ENCODE results near the gene CNTN1. TPM values are rescaled to one million over a fixed set of nuclear protein-coding genes. Genes with fewer than 3 reads are reported as not detected.

The CNTN1 gene
- polyA plus RNA-seq, 3 donors, result 0.11 to 1.7 (median 0.34) TPM

DNA sequence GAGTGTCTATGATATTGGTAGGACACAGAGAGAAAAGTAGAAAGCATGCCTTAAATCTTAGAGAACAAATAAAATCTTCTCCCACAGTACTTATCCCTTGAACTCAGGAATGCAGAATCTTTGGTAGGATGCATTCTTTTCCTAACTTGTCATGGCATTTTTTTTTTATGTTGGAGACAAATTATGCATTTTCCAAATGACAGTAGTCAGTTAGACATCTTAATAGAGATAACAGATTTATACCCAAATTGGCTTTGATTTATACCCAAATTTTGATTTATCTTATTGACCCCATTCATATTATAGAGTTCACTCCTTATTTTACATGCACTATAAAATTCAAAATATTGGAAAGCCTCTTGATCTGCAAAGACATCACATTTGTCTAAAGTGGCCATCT lies 132.9 kb downstream of the CNTN1 start:
- no peak overlapping the region for H3K27ac ChIP-seq (ENCODE audit: low read depth, low read length)

DNA sequence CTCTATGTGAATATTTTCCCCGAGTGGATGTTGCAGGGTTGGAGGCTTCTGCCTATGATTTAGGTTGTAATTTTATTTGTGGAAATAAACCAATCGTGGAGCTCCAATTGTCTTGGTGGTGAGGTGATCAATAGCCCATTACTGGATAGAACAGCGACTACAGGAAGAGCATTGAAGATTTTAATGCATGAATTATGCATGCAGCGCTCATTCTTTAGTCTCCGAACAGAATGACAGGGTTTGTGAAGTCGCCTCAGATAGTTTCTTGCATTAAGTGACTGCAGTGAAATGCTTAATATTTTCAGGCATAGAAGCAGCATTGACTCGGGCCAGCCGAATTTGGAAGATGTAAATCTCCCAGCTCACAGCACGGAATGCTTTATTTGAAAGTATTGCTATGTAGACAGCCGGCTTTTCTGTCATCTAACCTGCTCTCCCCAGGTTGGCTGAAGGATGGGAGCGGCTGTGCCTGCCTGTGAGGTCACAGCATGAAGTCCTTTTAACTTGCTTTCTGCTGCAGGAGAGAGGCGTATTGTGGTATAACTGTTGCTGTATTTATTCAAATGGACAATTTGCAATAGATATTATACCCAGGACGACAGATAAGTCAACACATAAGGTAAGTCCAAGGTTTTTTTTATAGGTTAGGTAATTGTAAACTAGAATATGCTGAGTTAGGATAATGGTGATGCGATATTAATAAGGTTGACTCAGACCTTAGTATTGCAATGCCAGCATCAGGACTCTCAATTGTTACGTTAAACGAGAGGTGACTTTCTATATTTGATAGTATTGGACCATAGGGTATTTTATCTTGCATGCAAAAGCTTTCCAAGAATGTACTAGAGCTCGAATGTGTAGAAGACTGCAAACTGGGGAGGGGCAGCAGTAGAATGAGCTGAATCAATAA lies 135.7 kb downstream of the CNTN1 start:
- WGBS, 3 donors, result 32 to 54% (median 52%) methylated on average over 17 of the region's 17 CpGs
- no peak overlapping the region for H3K27ac ChIP-seq (ENCODE audit: low read depth, low read length)

DNA sequence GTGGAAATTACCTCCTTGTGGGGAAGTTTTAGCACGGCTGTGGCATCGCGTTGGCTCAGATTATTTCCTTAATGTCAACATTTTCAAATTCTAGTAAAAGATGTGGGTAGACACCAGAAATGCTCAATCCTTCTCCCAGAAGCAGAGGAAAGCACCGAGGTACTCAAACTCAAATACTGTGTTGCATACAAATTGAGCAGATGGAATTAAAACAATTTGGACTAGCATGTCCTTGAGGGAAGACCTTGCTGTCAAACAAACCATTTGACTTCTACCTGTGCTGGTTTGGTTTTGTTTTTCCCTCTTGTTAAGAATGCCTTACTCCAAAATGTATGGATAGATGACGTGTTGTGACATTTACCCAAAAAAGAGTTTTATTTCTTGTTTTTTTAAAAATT lies 136.4 kb downstream of the CNTN1 start:
- 38 to 76% (median 73%) methylated on average over 5 of the region's 5 CpGs for WGBS, 3 donors
- no peak overlapping the region for H3K27ac ChIP-seq (ENCODE audit: low read depth, low read length)

DNA sequence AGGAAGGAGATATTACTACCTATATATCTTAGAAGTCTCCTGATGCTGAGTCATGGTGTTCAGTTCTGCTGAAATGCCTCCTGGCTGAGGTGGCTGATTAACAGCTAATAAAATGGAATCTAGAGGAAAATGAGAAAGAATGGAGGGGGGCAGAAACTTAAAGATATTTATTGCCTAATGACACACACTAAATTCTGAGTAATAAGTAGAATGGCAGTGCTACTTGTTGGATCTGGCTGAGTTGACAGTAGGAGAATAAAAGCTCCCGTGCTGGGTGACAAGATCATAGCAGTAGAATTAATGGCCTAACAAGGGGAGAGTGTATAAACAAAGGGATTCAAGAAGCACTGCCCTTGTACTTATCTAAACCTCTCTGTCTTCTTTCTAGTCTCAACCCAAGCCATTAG lies 137.5 kb downstream of the CNTN1 start:
- 30 to 58% (median 56%) methylated on average over 1 of the region's 1 CpG for WGBS, 3 donors
- H3K27ac ChIP-seq (ENCODE audit: low read depth, low read length), result no peak overlapping the region

DNA sequence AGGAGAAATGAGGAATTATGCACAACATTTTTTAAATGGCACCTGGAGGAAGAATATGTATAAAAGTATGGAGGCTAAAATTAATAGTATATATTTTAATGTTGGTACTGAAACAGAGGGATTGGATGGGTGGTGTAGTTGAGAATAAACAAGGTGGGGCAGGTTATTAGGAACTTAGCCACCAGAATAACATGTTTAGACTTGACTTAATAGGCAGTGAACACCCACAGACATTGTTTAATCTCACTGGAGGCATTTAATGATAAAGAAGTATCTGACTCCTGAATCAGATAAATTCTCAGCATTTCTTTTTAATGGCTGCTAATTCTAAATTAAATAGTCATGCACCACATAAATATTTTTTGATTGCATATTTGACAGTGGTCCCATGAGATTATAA lies 139.7 kb downstream of the CNTN1 start:
- H3K27ac ChIP-seq (ENCODE audit: low read depth, low read length), result no peak overlapping the region

DNA sequence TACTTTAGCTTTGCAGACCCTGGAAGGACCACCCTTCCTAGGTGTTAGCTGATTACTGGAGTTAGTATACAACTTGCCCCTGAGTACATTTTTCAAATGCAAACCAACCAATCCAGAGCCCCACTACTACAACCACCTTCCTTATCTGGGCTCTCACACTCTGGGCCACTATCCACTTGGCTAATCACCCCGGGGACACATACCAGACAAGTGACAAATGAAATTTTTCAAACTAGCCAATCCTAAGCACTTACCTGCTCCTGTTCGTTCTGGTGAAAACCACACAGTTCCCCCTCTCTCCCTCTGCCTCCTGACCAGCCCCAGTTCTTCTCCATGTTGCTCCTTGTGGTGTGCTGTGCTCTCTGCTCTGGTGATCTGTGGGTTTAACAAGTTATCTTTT lies 140.4 kb downstream of the CNTN1 start:
- WGBS, 3 donors, result 44 to 66% (median 66%) methylated on average over 2 of the region's 2 CpGs
- no peak overlapping the region for H3K27ac ChIP-seq (ENCODE audit: low read depth, low read length)

DNA sequence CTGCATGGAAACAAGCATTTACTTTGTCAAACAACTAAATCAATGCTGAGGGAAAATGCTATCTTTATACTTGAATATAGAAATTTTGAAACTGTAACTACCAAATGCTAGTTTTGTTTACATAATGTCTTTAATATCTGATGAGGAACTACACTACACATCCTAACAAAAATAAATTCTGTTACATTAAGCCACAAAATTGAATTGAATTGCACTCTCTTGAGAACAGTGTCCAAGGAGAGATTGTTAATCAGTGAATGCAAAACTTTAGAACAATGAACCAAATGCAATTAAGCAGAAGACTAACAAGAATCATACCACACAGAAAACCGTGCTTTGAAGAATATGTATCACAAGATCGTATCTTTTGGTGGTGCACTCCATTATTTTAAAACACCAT lies 141.6 kb downstream of the CNTN1 start:
- 86 to 88% (median 88%) methylated on average over 2 of the region's 2 CpGs for WGBS, 3 donors
- H3K27ac ChIP-seq (ENCODE audit: low read depth, low read length), result no peak overlapping the region

DNA sequence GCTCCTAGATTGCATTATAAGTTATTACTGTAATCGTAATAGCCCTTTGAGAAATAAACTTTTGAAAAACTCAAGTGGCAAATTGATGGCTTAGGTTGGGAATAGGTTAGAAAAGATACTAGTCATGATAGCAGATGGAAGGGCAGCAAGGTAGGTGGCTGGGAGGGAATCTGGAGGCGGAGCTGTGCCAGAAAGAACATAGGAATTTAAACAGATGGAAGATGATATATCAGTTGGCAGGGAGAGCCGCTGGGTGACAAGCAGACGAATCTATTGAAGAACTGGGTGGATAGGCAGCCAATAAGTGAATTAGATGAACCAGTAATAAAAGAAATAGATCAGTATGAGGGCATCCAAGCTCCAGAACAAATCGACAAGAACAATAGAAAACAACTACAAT lies 142.1 kb downstream of the CNTN1 start:
- H3K27ac ChIP-seq (ENCODE audit: low read depth, low read length), result no peak overlapping the region
- 61 to 78% (median 75%) methylated on average over 5 of the region's 5 CpGs for WGBS, 3 donors

DNA sequence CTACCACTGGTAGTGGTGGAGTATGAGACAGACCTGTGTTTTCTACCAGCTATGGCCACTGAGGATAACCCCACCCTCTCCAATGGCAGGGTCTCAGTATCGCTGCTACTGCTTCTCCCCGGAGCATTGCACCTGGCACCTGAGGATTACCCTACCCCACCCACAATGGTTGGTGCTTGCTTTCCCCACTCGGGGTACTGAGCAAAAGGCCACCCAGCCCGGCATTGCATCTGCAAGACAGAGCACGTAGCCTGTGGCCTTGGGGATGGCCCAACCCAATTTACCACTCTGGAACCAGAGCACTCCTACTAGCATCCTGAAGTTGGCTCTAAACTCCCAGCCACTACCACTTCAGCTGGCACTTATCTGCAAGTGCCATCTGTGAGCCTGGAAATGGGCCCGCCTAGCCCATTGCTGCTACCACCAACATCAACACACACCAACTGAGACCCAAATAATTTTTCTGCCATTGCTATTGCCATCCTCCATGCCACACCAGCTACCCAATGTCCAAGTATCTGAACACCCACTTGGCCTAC lies 145.7 kb downstream of the CNTN1 start:
- H3K27ac ChIP-seq (ENCODE audit: low read depth, low read length), result no peak overlapping the region
- WGBS, 3 donors, result 87 to 94% (median 90%) methylated on average over 6 of the region's 6 CpGs

DNA sequence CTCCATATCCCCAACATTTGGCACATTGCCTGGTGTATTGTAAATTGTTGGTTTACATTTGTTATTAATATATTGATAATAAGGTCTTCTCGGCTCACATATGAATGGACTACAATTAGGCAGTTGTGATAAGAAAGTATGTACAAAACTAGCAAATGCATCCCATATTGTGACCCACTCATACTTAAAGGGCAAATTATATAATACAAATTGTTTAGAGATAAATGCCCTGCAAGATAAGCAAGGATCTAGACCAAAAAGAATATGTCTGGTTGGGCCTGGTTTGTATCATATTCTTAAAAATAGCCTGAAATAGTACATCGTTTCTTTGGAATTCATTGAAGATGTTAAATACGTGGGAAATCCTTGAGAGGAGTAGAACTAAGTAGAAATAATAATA lies 151.3 kb downstream of the CNTN1 start:
- H3K27ac ChIP-seq (ENCODE audit: low read depth, low read length), result no peak overlapping the region
- WGBS, 3 donors, result 52 to 61% (median 59%) methylated on average over 3 of the region's 3 CpGs

DNA sequence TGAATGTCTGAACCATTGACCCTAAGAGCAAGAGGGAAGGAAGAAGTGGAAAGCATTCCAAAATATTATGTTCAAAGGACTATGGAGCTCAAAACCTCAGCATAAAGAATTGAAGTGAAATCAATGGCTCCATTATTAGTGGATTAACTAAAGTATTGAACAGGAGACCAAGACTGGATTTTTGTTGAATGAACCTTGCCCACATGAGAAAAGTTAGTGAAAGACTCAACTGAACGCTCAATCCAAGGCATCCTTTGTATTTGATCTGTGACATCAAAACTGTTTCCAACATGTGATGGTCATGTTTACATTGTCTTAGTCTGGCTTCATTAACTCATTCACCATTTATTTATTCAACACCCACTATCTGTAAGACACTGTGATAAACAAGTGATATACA lies 161.0 kb downstream of the CNTN1 start:
- 24 to 78% (median 55%) methylated on average over 1 of the region's 1 CpG for WGBS, 3 donors
- no peak overlapping the region for H3K27ac ChIP-seq (ENCODE audit: low read depth, low read length)

DNA sequence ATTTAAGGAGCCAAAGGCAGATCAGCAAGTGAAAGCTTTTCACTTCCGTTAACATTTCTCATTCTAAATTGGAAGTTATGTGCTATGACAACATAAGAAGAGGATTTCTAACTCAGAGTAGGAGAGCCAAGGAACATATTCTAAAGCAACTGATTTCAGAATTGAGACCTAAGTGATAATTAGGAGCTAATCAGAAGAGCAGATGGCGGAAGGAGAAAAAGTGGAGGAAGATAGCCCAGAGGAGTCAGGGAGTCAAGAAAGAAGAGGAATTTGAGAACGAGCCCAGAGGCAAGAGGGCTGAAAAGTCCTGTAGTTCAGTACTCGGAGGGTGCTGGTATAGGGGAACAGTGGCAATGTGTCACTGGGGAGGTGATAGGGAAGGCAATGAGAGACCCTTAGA lies 162.4 kb downstream of the CNTN1 start:
- 53 to 76% (median 54%) methylated on average over 4 of the region's 4 CpGs for WGBS, 3 donors
- H3K27ac ChIP-seq (ENCODE audit: low read depth, low read length), result no peak overlapping the region

DNA sequence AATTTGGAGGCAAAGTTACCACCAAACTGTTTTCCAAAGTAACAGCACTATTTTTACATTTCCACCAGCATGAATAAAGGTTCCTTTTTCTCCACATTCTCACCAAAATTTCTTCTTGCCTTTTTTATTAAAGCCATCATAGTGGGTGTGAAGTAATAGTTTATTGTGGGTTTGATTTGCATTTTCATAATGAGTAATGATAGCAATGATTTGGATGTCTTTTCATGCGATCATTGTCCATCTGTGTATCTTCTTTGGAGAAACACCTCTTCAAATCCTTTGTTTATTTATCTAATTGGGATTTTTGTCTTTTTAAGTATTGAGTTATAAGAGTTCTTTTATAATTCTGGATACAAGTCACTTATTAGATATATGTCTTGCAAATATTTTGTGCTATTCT lies 172.7 kb downstream of the CNTN1 start:
- WGBS, 3 donors, result 73 to 95% (median 91%) methylated on average over 1 of the region's 1 CpG
- H3K27ac ChIP-seq (ENCODE audit: low read depth, low read length), result no peak overlapping the region

DNA sequence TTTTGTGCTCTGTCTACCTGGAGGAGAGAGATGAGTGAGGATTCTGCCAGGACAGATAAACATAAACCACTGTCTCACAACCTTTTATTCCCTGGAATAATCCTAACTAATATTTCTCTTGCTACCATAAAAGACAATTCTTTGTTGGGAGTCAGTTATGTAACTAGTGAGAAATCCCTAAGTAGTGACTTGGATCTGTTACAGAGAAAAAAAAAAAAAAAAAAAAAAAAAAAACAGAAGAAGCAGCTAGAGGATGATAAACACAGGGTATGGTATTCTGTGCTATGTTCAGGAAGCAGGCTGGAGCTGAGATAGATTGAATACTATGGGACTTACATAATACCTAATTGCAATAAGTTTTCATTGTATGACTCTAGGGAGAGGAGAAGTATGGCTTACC lies 178.7 kb downstream of the CNTN1 start:
- H3K27ac ChIP-seq (ENCODE audit: low read depth, low read length), result no peak overlapping the region

DNA sequence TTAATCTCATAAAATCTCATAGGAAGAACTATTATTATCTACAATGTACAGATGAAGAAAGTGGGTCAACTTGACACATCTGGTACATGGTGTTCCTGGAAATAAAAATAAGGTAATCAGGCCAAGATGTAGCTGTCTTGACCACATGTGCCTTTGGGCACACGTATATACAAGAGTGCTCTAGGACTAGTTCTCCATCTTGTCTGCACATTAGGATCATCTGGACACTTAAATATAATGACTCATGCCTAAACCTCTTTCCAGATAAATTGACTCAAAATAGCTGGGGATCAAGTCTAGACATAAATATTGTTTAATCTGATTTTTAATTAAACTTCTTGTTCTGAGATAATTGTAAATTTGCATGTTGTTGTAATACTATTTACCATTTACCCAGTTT lies 182.6 kb downstream of the CNTN1 start:
- 72 to 81% (median 76%) methylated on average over 1 of the region's 1 CpG for WGBS, 3 donors
- no peak overlapping the region for H3K27ac ChIP-seq (ENCODE audit: low read depth, low read length)

DNA sequence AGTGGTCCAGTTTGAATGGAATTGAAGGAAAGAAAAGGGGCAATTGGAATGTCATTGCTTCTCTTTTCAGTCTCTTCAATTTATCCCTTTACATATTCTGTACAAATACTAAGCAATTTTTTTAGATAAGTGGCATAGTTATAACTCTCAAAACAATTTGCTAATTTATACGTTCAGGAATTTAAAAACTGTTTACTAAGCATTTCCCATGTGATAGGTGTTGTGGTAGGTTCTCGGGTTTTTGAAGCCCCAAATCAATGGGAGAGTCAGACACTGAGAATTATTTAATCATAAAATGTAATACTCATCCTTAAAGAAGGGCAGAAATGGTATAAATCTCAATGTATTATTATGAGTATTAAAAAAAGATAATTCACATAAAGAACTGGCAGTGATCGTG lies 197.1 kb downstream of the CNTN1 start:
- no peak overlapping the region for H3K27ac ChIP-seq (ENCODE audit: low read depth, low read length)
- 71 to 87% (median 86%) methylated on average over 3 of the region's 3 CpGs for WGBS, 3 donors

DNA sequence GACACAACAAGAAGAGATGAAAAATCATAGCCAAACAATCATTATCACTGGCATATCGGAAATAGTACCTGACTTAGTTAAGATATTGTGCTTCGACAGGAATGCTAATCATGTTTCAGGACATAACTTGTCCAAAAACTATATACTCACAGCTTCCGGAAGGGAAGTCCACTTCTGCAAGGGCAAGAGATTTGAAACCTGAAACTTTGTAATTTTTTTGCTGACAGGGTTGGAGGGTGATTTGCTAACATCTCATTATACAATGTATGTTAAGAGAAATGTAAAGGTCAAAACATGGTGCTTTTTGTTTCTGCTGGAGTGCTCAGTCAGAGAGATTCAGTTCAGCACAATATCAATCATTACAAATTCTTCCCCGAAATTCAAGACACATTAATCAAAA lies 200.3 kb downstream of the CNTN1 start:
- no peak overlapping the region for H3K27ac ChIP-seq (ENCODE audit: low read depth, low read length)
- 40 to 58% (median 57%) methylated on average over 4 of the region's 4 CpGs for WGBS, 3 donors

DNA sequence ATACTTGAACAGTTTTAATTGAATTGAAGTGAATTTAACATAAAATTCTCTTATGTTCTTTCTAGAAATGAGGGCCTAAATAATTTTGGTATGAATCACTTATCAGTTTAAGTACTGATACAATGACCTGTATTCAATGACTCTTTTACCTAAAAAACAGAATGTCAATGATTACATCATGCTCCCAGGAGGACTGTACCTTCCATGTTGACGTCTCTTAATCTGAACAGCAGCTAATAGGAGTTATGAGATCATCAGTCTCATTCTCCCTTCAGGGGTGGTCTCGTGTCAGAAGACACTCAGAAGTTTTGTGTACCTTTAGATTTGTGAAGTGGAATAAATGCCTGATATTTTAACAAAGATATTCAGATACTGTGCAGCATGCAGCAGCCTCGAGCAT lies 206.3 kb downstream of the CNTN1 start:
- WGBS, 3 donors, result 47 to 76% (median 70%) methylated on average over 3 of the region's 3 CpGs
- no peak overlapping the region for H3K27ac ChIP-seq (ENCODE audit: low read depth, low read length)

DNA sequence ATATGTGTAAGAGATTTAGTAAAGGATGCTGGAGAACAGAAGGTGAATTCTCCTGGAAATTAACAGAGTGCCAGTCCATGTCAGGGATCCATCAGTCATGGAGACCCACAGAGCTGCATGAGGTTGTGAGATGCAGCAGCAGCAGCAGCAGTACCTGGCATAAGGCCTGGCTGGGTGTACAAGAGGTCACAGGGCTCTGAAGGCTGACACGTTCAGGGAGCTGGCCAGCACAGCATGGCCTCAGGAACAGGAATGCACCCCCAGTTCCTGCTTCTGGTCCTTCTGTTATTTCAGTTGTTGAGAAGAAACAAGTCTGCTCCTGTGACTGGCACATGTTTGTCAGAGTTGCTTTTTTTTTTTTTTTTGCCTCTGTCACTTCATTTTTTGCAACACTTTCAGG lies 210.8 kb downstream of the CNTN1 start:
- 22 to 37% (median 32%) methylated on average over 1 of the region's 1 CpG for WGBS, 3 donors
- no peak overlapping the region for H3K27ac ChIP-seq (ENCODE audit: low read depth, low read length)

DNA sequence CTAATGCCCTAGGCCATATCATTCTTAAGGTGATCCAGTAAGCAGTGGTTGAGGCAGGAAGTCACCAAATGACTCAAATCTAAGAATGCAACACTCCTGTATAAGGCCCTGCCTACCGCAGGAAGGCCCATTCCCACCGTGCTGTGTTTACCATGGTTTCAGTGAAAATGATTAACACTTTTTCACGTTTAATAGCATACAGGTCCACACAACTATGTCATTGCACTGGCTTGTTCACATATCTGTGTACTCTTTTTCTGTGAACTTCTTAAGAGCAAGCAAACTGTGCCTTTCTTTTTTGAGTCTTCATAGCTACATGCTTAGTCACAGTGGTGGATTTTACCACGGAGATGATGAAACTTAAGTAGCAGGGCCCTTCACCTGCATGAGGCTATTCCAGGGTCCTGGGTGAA lies 214.9 kb downstream of the CNTN1 start:
- H3K27ac ChIP-seq (ENCODE audit: low read depth, low read length), result no peak overlapping the region
- 50 to 75% (median 71%) methylated on average over 4 of the region's 4 CpGs for WGBS, 3 donors

All from adipose tissue (tissue), 3 donors.